AG08396 (cell line): Measurements from ENCODE around the gene SREBF1.

Source experiments
- DNase-seq: peaks from one replicate; pipeline ENCODE4 v3.0.0; 2012; ENCODE audit warnings: low spot score, mixed read lengths

SREBF1 gene

GRCh38 chr17:17841601-17842025, 4.8 kb upstream of the SREBF1 start:
- DNase-seq: peak; percentile 15

DNA sequence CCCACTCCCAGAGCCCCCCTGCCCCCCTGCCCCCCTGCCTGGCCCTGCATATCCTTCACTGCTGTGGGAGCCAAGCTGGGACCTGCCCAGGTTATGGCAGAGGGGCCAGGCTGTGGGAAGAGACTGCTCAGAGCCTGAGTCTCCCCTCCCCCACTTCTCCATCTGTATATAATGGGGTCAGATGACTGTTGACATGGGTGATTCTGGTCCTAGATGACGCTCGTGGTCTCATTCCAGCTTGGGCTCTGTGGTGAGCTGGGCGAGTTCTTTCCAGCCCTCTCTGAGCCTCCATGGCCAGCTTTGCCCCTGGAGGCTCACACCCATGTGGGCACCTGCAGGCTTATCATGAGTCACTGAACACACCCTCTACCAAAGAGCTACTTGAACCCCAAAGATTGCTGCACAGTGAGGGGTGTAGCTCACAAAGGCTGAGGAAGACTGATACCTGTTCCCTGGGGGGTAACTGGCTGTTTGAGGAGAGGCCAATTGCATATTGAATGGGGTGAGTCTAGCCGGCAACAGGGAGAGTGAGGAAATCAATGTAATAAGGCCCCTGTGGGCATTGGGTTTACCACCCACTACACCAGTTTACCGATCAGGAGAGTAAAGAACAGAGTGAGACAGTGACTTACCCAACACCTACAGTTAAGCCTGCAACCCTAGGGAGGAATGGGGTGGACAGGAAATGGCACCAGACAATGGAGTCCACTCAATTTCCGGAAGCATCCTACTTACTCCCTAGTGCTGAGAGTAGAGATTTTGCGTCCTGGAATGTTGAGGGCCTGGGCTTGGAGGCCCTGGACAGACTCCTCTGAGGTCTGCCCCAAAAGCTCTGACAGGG, 4.2 kb upstream of the SREBF1 start:
- peak; percentile 43 for DNase-seq

DNA sequence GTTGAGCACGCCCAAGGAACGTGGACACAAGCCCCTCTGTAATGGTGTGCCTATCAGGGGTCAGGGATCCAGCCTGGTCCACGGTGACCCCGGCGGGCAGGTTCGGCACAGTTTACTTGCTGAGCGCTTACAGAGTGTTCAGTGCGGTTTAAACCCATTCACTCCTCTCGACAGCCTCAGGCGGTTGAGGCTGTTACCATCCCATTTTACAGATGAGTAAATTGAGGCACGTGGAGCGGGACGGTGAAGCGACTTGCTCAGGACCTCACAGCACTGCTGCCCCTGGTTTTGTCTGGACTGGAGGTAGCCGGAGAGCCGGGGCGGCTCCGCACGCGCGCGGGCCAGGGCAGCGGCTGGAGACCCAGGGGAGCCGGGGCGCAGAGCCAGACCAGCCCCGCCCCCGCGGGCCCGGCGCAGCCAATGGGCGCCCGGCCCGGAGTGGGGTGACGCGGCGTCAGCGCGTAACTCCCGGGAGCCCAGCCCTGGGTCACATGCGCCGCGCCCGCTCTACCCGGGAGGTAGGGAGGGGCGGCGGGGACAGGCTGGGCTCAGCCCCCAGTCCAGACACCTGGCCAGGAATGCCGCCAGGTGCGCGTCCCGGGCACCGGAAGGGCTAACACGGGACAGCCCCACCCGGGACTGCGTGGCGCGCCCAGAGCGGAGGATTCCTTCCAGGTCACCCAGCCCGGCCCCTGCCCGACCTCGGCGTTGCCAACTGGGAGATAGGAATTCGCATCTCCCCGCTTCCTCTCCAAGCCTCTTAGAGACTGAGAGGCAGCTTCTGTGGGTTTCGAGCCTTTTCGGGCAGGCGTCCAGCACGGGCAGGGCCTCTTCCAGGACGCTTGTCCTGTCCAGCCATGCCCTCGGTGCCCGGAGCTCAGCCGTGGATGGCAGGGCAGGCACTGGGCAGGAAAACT, 3.3 kb upstream of the SREBF1 start:
- DNase-seq: peak; percentile 96

DNA sequence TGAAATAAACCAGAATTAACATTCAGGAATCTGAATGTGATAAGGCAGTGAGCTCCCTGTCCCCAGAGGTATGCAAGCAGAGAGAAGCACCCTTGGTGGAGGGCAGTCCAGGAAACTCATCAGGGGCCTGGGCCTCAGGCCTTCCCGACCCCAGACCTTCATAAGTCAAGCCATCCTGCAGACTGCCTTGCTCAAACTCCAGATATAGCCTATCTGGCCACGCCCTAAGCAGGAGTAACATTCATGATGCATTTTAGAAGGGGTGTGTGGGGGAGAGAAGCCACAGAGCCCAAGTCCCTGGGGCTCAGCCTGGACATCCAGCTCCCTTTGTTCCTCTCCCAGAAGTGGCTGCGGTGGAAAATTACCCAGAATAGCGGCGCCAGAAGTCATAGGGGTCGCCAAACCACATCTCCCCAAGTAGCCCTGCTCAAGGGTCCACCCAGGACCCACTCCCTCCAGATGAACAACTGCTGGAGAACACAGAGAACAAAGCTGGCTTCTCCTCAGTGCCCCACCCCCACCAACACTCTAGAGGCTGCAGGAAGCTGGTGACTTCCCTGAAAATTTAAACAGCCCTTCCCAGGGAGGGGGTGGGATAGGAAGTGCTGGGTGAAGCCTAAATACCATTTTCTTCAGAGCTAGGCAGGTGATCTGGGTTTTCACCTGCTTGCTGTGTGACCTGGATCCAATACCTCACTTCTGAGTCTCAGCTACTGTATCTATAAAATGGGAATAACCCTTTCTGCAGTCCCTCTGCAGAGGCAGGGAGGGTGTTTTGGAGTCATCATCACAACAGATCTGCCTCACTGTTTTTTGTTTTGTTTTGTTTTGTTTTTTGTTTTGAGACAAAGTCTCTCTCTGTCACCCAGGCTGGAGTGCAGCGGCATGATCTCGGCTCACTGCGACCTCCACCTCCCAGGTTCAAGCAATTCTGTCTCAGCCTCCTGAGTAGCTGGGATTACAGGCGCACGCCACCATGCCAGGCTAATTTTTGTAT, 1.5 kb upstream of the SREBF1 start:
- peak; percentile 44 for DNase-seq

DNA sequence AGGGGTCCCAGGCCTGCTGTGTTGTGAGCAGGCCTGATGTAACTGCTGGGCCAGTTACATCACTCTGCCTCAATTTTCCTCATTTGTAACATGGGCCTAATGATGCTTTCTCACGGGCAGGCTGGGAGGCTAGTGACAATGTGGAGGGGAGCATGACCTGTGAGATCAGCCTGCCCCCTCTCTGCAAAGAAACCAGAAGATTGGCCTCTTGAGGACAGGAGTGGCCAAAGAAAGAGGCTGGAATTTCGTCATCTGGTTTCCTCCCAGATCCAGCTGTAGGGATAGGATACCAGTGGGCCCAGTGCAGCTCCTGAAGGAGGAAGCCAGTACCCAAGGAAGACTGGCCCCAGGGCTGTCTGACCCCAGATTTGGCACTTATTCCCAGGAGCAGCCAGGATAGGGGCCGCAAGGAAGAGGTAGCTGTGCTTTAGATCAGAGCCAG, 615 bp upstream of the SREBF1 start:
- peak; percentile 67 for DNase-seq

DNA sequence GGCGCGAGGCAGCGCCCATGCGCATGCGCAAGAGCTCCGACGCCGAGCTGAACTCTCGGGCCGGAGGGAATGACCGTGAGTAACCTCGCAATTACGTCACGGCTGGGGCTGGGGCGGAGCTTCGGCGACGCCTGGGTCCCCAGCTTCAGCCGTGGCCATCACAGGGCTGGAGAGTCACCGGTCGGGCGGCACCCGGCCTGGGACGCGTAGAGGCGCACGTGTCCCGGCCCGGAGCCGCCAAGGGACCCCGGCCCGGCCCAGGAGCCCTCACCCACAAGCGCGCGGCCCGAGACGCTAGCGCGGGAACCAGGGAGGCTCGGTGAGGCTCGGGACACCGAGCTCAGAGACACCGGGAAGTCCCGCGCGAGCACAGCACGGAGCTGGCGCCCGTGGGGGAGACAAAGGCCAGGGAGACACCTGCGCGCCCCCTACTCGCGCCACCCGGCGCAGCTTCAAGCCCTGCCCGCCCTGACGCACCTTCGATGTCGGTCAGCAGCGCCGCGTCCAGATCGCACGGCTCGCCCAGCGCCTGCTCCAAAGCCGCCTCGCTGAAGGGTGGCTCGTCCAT, 452 bp downstream of the SREBF1 start:
- peak; percentile 97 for DNase-seq

- no peak for DNase-seq
These were observed 1.2 kb downstream of the SREBF1 start for GRCh38 chr17:17835415-17836249.

DNA sequence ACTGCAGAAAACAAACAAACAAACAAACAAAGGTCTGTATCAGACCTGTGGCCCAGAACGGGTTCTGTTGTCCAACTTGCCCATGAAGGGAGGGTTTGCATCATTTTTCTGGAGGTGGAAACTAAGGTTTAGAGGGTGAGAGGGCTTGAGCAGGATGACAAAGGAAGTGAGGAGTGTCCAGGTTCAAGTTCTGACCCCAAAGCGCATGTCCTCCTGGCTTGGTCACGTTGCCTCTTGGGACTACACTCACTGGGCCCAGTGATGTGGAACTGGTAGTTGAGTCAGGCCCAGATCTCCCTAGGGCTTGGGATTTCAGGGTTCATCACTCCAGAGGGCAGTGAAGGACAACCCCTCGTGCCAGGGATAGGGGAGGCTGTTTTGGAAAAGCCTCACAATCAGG, 1.8 kb downstream of the SREBF1 start:
- DNase-seq: no peak

DNA sequence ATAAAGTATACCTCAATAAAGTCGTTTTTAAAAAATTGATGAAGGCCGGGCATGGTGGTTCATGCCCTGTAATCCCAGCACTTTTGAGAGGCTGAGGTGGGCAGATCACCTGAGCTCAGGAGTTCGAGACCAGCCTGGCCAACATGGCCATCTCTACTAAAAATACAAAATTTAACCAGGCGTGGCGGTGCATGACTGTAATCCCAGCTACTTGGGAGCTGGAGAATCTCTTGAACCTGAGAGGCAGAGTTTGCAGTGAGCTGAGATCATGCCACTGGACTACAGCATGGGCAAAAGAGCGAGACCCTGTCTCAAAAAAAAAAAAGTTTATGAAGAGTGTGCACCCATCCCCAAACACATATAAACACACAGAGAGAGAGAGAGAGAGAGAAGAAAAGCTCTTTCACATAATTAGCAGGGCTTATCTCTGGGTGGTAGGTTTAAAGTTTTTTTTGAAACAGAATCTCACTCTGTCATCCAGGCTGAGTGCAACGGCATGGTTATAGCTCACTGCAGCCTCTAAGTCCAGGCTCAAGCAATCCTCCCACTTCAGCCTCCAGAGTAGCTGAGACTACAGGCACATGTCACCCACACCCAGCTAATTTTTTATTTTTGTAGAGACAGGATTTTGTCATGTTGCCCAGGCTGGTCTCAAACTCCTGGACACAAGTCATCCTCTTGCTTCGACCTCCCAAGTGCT, 3.0 kb downstream of the SREBF1 start:
- no peak for DNase-seq

- DNase-seq: no peak
These were observed 4.8 kb downstream of the SREBF1 start for GRCh38 chr17:17832032-17832363.

DNA sequence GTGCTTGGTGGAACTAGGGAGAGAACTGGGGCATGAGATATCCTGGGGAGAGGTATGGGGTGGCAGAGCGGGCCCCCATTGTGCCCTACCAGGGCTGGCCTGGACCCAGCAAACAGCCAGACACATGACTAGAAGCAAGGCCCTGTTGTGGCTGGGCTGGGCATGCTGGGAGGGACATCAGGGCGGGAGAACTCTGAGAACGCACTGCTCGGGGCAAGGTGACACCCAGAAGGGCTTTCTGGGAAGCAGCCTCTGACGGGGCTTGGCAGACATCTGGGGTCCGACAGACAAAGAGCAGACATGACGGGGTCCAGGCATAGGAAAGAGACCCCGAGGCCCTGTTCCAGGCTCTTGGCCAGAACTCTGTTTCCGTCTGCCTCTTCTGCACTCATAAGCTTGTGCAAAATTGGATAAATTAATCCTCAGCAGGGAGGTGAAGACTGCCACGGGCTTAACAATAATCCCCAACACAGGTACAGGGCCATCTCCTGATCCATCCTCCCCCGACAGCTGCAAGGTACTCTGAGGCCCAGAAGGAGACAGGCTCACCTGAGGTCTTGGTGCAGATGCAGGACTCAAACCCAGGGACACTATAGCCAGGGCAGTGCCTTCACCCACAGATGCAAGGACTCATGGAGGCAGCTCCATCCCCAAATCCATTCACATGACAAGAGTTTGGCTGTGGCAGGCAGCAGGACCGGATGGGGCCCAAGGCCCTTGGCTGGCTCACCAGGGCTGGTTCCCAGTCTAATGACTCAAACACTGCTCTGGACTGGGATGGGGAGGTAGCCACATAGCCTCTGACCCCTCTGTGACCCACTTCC, 5.4 kb downstream of the SREBF1 start:
- DNase-seq: peak; percentile 39

DNA sequence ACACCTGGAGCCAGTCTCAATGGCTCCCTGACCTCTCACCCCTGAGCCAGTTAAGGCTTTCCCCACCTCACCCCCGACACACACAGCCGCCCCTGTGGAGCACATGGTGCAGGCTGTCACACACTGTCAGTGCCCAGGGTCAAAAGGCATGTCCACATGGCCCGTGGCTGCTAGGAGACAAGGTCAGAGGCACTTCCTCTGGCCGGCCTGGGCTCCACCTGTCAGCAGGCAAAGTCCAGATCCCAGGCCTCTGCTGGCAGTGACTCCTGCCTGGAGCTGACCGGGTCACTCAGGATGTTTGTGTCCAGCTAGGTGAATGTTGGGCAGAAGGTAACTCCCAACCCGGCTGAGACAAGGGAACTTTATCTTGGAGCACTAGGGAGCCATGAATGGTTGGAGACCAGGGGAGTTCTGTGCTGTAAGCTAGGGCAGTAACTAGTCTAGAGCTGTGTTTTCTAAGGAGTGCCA, 6.0 kb downstream of the SREBF1 start:
- no peak for DNase-seq

- no peak for DNase-seq
These were observed 6.6 kb downstream of the SREBF1 start for GRCh38 chr17:17830269-17830567.

DNA sequence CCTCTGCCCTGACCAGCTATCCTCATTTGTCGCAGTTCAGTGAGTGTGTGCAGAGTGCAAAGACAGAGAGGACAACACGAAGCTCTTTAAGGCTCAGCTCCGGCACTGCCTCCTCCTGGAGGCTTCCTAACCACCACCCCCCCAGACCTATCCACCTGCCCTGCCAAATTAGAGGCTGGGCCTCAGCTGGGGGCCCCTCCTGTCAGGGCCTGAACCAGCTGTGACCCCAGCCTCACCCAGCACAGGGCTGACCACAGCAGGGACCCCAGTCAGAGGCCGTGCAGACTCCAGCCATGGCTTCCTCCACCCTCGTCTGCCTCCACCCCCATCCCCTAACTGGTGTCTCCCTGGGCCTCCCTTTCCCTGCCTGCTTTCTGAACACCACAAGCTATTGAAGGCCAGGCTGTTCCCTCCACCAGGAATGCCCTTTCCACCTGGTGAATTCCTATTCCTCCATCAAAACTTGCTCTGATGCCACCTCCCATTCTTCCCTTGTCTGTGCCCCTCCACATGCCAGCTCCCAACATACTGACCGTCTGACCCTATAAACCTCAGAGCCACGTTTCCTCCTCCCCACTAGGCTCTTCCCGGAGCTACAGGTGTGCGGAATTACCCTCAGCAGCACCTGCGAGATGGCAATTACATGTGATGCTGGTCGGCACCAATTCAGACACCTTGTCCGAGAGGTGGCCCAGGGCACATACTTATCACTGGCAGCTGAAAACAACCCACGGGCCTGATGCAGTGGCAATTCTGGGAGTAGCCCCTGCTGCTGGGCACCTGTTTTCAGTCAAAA, 8.8 kb downstream of the SREBF1 start:
- no peak for DNase-seq

DNA sequence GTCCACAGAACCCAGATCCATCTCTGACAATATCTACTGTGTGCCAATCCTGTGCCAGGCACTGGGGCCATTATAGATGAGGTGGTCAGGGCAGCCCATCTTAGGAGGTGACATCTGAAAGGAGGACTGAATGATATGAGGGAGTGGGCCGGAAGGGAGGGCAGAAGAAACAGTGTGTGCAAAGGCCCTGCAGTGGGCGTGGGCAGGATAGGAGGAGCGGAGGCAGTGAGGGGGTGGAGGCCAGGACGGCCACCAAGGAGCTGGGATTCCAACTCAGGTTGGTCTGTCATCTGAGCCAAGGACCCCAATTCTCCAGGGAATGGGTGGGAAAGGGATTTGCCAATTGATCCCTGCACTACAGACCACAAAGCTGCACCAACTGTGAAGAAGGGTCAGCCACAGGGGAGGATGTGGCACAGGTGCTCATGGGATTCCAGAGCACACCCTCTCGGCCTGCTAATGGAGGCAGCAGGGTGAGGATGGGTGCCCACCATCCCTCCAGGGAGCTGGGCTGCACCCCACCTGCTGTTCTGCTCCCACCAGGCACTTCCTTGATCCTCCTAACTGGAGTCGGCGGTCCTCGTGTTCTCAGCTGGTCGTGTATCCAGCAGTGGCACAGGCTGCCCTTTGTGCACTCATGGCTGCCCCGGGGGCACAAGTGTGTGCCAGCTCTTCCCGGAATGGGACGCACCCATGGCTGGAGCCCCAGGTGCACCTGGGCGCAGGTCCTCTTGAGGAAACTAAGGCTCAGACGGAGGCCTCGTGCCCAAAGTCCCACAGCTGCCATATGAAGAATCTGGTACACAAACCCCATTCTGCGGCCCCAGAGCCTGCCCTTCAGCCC, 9.6 kb downstream of the SREBF1 start:
- no peak for DNase-seq

DNA sequence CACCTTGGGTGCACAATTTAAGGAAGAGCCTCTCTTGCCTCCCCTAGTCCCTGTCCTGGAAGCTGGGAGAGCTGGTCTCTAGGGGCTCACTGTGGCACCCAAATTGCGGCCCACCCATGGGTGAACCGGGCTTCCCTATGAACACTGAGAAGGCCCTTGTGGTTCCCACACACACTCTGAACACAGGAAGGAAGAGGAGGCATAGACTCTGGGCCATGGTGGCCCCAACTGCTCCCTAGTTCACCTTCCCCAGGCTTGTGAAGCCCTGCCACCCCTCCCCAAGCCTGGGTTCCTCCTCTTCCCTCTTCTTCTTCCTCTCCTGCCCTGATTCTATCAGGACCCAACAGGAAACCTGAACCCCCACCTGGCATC, 10.5 kb downstream of the SREBF1 start:
- DNase-seq: no peak
